Skeletal muscle tissue (tissue), 4 donors: Measurements from ENCODE around the gene HNRNPA2B1. TPM values are rescaled to one million over a fixed set of nuclear protein-coding genes. Genes with fewer than 3 reads are reported as not detected.

Experiments used
- H3K27ac ChIP-seq: one replicate; pipeline ENCODE4 v1.7.0; 2013; ENCODE audit warnings: mild to moderate bottlenecking, low read depth, low read length, inconsistent platforms
- H3K27me3 ChIP-seq, 3 donors: one replicate each; pipeline ENCODE4 v1.7.0; 2013; ENCODE audit warnings: low read length in 3 of 3; ENCODE audit not compliant: control insufficient read depth in 3 of 3, insufficient read depth in 3 of 3
- H3K36me3 ChIP-seq, 3 donors: one replicate each; pipeline ENCODE4 v1.7.0; 2013; ENCODE audit warnings: low read length in 3 of 3; ENCODE audit not compliant: control insufficient read depth in 3 of 3, insufficient read depth in 3 of 3
- H3K4me1 ChIP-seq, 3 donors: one replicate each; pipeline ENCODE4 v1.7.0; 2013; ENCODE audit warnings: low read length in 3 of 3, mild to moderate bottlenecking in 3 of 3; ENCODE audit not compliant: control insufficient read depth in 3 of 3, insufficient read depth in 3 of 3
- H3K4me3 ChIP-seq, 3 donors: one replicate each; pipeline ENCODE4 v1.7.0; 2013; ENCODE audit warnings: low read length in 3 of 3
- H3K9ac ChIP-seq, 3 donors: one replicate each; pipeline ENCODE4 v1.7.0; 2013; ENCODE audit warnings: low read length in 3 of 3, mild to moderate bottlenecking in 3 of 3, moderate library complexity in 2 of 3, low read depth in 1 of 3
- H3K9me3 ChIP-seq, 3 donors: one replicate each; pipeline ENCODE4 v1.7.0; 2013; ENCODE audit warnings: low read length in 3 of 3; ENCODE audit not compliant: control insufficient read depth in 3 of 3
- total RNA-seq: library from RNA; depleted of rRNA; stranded (reverse); fragments of >200 nt; gene quantifications from one replicate; pipeline ENCODE4 v1.2.3, GENCODE V29; 2014
- donor health status: Osteomylitis.

The HNRNPA2B1 gene
- total RNA-seq, result 99.7 TPM

- Histone ChIP-seq H3K9me3 (no peaks in the 10 kb centered on the region), H3K27ac (peak within 1 kb of the TSS; percentile 100), H3K4me1 (peaks cover 26 to 45% (median 27%) of the 10 kb centered on the region in 3 donors), H3K27me3 (no peaks in the 10 kb centered on the region), H3K36me3 (peaks cover 13 to 31% (median 18%) of the 10 kb centered on the region in 3 donors), H3K9ac (peak within 1 kb of the TSS; percentile 100), H3K4me3 (peak within 1 kb of the TSS; percentile 100)
These were observed at the start of gene HNRNPA2B1 for GRCh38 chr7:26200444-26201246. Gene HNRNPA2B1 (minus strand): TSS chr7:26200746. CDS start chr7:26200577, 169 bp downstream.

- Histone ChIP-seq H3K27me3 (no peaks in the 10 kb centered on the region), H3K4me1 (no peaks in the 10 kb centered on the region), H3K27ac (no peak overlapping the region), H3K4me3 (no peak overlapping the region), H3K9ac (no peak overlapping the region), H3K9me3 (no peaks in the 10 kb centered on the region), H3K36me3 (no peaks in the 10 kb centered on the region)
These were observed 49.7 kb upstream of the HNRNPA2B1 start for GRCh38 chr7:26250239-26250638.

- H3K9ac ChIP-seq, result no peak overlapping the region
- peaks cover 3 to 5% (median 4%) of the 10 kb centered on the region in 3 donors for H3K27me3 ChIP-seq
- no peaks in the 10 kb centered on the region for H3K36me3 ChIP-seq
- H3K9me3 ChIP-seq, result no peaks in the 10 kb centered on the region
- H3K4me1 ChIP-seq, result no peaks in the 10 kb centered on the region
- no peak overlapping the region for H3K4me3 ChIP-seq
- H3K27ac ChIP-seq, result no peak overlapping the region
These were observed 44.6 kb upstream of the HNRNPA2B1 start for GRCh38 chr7:26245150-26245549.

- Histone ChIP-seq H3K4me3 (no peak overlapping the region), H3K9me3 (no peaks in the 10 kb centered on the region), H3K36me3 (no peaks in the 10 kb centered on the region), H3K27ac (no peak overlapping the region), H3K27me3 (peaks cover 3 to 7% (median 5%) of the 10 kb centered on the region in 3 donors), H3K4me1 (no peaks in the 10 kb centered on the region), H3K9ac (no peak overlapping the region)
These were observed 37.5 kb upstream of the HNRNPA2B1 start for GRCh38 chr7:26238032-26238431.

GRCh38 chr7:26237035-26237807 is 36.7 kb upstream of the HNRNPA2B1 start:
- H3K27ac ChIP-seq, result no peak overlapping the region
- H3K9ac ChIP-seq, result no peak overlapping the region
- no peaks in the 10 kb centered on the region for H3K4me1 ChIP-seq
- H3K36me3 ChIP-seq, result no peaks in the 10 kb centered on the region
- no peaks in the 10 kb centered on the region for H3K9me3 ChIP-seq
- no peak overlapping the region for H3K4me3 ChIP-seq
- peaks cover 3 to 7% (median 5%) of the 10 kb centered on the region in 3 donors for H3K27me3 ChIP-seq

- Histone ChIP-seq H3K4me3 (no peak overlapping the region), H3K4me1 (no peaks in the 10 kb centered on the region), H3K9ac (no peak overlapping the region), H3K27ac (no peak overlapping the region), H3K27me3 (peaks cover 0 to 4% (median 3%) of the 10 kb centered on the region in 3 donors), H3K9me3 (no peaks in the 10 kb centered on the region), H3K36me3 (no peaks in the 10 kb centered on the region)
These were observed 33.5 kb upstream of the HNRNPA2B1 start for GRCh38 chr7:26233902-26234511.

- Histone ChIP-seq H3K36me3 (no peaks in the 10 kb centered on the region), H3K4me3 (no peak overlapping the region)
These were observed 27.4 kb upstream of the HNRNPA2B1 start for GRCh38 chr7:26227987-26228386.

GRCh38 chr7:26224359-26224758 is 23.8 kb upstream of the HNRNPA2B1 start:
- Histone ChIP-seq H3K27ac (no peak overlapping the region), H3K4me3 (no peak overlapping the region), H3K9me3 (no peaks in the 10 kb centered on the region), H3K36me3 (no peaks in the 10 kb centered on the region), H3K27me3 (no peaks in the 10 kb centered on the region), H3K9ac (no peak overlapping the region), H3K4me1 (no peaks in the 10 kb centered on the region)

More at GRCh38 chr7:26227987-26228386, 27.4 kb upstream of the HNRNPA2B1 start:
- Histone ChIP-seq H3K27me3 (no peaks in the 10 kb centered on the region), H3K27ac (no peak overlapping the region), H3K9ac (no peak overlapping the region), H3K9me3 (no peaks in the 10 kb centered on the region), H3K4me1 (no peaks in the 10 kb centered on the region)

GRCh38 chr7:26216049-26216448 is 15.5 kb upstream of the HNRNPA2B1 start:
- Histone ChIP-seq H3K27ac (no peak overlapping the region), H3K27me3 (no peaks in the 10 kb centered on the region), H3K9ac (no peak overlapping the region), H3K4me1 (no peaks in the 10 kb centered on the region), H3K36me3 (peaks cover 3 to 15% (median 9%) of the 10 kb centered on the region in 3 donors), H3K4me3 (no peak overlapping the region), H3K9me3 (no peaks in the 10 kb centered on the region)
